ENCODE data around the gene RAD51B.

DNA sequence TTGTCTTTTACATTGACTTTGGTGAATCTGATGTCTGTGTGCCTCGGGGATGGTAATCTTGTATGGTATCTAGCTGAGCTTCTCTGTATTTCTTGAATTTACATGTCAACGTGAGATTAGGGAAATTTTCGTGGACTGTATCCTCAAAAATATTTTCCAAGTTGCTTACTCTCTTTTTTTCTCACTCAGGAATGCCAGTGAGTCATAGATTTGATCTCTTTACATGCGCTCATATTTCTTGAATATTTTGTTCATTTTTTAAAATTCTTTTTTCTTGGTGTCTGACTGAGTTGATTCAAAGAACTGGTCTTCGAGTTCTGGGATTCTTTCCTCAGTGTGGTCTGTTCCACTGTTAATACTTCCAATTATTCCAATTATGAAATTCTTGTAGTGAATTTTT is 207.7 kb downstream of the RAD51B start:
- TF ChIP-seq, protein P1, sequence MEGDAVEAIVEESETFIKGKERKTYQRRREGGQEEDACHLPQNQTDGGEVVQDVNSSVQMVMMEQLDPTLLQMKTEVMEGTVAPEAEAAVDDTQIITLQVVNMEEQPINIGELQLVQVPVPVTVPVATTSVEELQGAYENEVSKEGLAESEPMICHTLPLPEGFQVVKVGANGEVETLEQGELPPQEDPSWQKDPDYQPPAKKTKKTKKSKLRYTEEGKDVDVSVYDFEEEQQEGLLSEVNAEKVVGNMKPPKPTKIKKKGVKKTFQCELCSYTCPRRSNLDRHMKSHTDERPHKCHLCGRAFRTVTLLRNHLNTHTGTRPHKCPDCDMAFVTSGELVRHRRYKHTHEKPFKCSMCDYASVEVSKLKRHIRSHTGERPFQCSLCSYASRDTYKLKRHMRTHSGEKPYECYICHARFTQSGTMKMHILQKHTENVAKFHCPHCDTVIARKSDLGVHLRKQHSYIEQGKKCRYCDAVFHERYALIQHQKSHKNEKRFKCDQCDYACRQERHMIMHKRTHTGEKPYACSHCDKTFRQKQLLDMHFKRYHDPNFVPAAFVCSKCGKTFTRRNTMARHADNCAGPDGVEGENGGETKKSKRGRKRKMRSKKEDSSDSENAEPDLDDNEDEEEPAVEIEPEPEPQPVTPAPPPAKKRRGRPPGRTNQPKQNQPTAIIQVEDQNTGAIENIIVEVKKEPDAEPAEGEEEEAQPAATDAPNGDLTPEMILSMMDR (conservative IDR thresholded peaks at IDR 0.05 in 1 of 2, IDR thresholded peaks at IDR 0.05 in 1 of 2; ENCODE audit: low read depth in 1 of 2, low read length in 2 of 2) = no peak
- no peak for TF ChIP-seq EZH2 (IDR thresholded peaks at IDR 0.05; ENCODE audit: low read length, missing control alignments)
